GM23248 (cell line): ENCODE results near the gene BTNL9.

Experiments used
- EZH2 ChIP-seq: fragments of 200-600 bp; sonication (generic); IDR thresholded peaks from 2 replicates; pipeline ENCODE4 v1.6.1; 2018; ENCODE audit warnings: antibody characterized with exemption, mild to moderate bottlenecking; ENCODE audit not compliant: insufficient read depth, poor library complexity, severe bottlenecking
- EZH2phosphoT487 ChIP-seq: fragments of 200-600 bp; sonication (generic); IDR thresholded peaks from 2 replicates; pipeline ENCODE4 v1.6.1; 2018; ENCODE audit warnings: antibody characterized with exemption, moderate library complexity, mild to moderate bottlenecking, low read depth; ENCODE audit not compliant: insufficient read depth

GRCh38 chr5:181108578-181109165, 68.6 kb downstream of the BTNL9 start:
- TF ChIP-seq EZH2 (no peak), EZH2phosphoT487 (no peak)
